SU-DHL-6 (cell line): Measurements from ENCODE around the gene TAT.
"Not testable (repeated sequence)": the region's sequence is repeated elsewhere in the genome, so short reads cannot be mapped to it uniquely, and the experiment has no call there.

Source experiments
- H2AFZ ChIP-seq: fragments of 200-600 bp; sonication (generic); 2 replicates; pipeline ENCODE4 v1.6.1; 2014; ENCODE audit warnings: low read depth, mild to moderate bottlenecking, moderate library complexity, mixed read lengths, antibody characterized with exemption, low read length; ENCODE audit not compliant: severe bottlenecking
- H3F3A ChIP-seq: fragments of 200-600 bp; shearing (Covaris generic); 2 replicates; pipeline ENCODE4 v1.6.0; 2016; ENCODE audit warnings: antibody characterized with exemption, mild to moderate bottlenecking; ENCODE audit not compliant: insufficient read depth
- H3K27ac ChIP-seq: fragments of 200-600 bp; sonication (generic); 2 replicates; pipeline ENCODE4 v1.5.1; 2016; ENCODE audit warnings: low read depth, mild to moderate bottlenecking, low read length, moderate library complexity, mixed read lengths
- H3K27me3 ChIP-seq: fragments of 200-600 bp; sonication (generic), shearing (Covaris generic); 2 replicates; pipeline ENCODE4 v1.6.0; 2014; ENCODE audit warnings: mild to moderate bottlenecking, low read length
- H3K36me3 ChIP-seq: fragments of 200-600 bp; sonication (generic); 2 replicates; pipeline ENCODE4 v1.6.1; 2014; ENCODE audit warnings: mild to moderate bottlenecking, low read length, mixed read lengths
- H3K4me2 ChIP-seq: fragments of 300-600, 200-600 bp; shearing (Covaris generic), sonication (generic); 2 replicates; pipeline ENCODE4 v1.6.0; 2014; ENCODE audit warnings: low read length, low read depth, mild to moderate bottlenecking; ENCODE audit not compliant: poor library complexity, severe bottlenecking
- H3K4me3 ChIP-seq: fragments of 200-600 bp; sonication (generic); 2 replicates; pipeline ENCODE4 v1.5.1; 2014; ENCODE audit warnings: antibody characterized with exemption, low read length, mild to moderate bottlenecking, mixed read lengths; ENCODE audit not compliant: insufficient read depth, poor library complexity, severe bottlenecking
- H3K79me2 ChIP-seq: fragments of 200-600 bp; sonication (generic); 2 replicates; pipeline ENCODE4 v1.6.1; 2014; ENCODE audit warnings: mild to moderate bottlenecking, low read length, moderate library complexity; ENCODE audit not compliant: insufficient read depth
- H3K9ac ChIP-seq: fragments of 200-600 bp; sonication (generic); 2 replicates; pipeline ENCODE4 v1.7.0; 2014; ENCODE audit warnings: mild to moderate bottlenecking, low read length
- H3K9me2 ChIP-seq: fragments of 200-600 bp; sonication (generic); replicated peaks from 2 replicates; pipeline ENCODE4 v1.6.1; 2014; ENCODE audit warnings: low read length; ENCODE audit not compliant: insufficient read depth
- H3K9me3 ChIP-seq: fragments of 200-600 bp; sonication (generic); 2 replicates; pipeline ENCODE4 v1.6.1; 2014; ENCODE audit warnings: low read length, mixed read lengths; ENCODE audit not compliant: insufficient read depth
- H4K20me1 ChIP-seq: fragments of 200-600 bp; sonication (generic); 2 replicates; pipeline ENCODE4 v1.6.1; 2014; ENCODE audit warnings: low read depth, mild to moderate bottlenecking, antibody characterized with exemption, low read length, moderate library complexity, mixed read lengths
- EZH2phosphoT487 ChIP-seq: fragments of 200-600 bp; sonication (generic), shearing (Covaris generic); conservative IDR thresholded peaks from 2 replicates; pipeline ENCODE4 v1.6.1; 2018; ENCODE audit warnings: mild to moderate bottlenecking, antibody characterized with exemption, low read length, moderate library complexity, mixed read lengths
- TF ChIP-seq, protein P1 (sequence below): fragments of 200-600 bp; sonication (generic); IDR thresholded peaks from one replicate; pipeline ENCODE4 v1.5.1; 2017; ENCODE audit warnings: antibody characterized with exemption, mild to moderate bottlenecking, low read length, moderate library complexity; ENCODE audit not compliant: insufficient read depth, poor library complexity, severe bottlenecking

The TAT gene

DNA sequence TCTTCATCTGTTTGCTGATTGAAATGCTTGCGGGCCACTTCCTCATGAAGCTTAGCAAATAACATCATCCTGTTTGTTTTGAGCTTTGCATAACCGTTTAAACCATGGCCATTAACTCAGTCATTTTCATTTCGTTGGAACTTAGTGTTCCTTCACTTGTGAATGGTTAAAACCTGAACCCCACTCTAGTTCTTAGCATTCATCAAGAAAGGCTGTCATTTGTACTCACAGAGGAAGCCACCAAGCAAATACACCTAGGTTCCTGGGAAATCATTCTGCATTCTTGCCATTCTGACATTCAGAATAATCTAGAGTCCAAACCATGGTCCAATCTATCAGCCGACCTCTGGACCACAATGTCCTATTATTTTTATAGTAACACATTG, 8.4 kb upstream of the TAT start:
- H3K36me3 ChIP-seq: no peaks in the 10 kb centered on the region
- no peaks in the 10 kb centered on the region for H3K9me2 ChIP-seq
- H3K4me3 ChIP-seq: no peak overlapping the region
- H2AFZ ChIP-seq: no peak overlapping the region
- TF ChIP-seq, protein P1, sequence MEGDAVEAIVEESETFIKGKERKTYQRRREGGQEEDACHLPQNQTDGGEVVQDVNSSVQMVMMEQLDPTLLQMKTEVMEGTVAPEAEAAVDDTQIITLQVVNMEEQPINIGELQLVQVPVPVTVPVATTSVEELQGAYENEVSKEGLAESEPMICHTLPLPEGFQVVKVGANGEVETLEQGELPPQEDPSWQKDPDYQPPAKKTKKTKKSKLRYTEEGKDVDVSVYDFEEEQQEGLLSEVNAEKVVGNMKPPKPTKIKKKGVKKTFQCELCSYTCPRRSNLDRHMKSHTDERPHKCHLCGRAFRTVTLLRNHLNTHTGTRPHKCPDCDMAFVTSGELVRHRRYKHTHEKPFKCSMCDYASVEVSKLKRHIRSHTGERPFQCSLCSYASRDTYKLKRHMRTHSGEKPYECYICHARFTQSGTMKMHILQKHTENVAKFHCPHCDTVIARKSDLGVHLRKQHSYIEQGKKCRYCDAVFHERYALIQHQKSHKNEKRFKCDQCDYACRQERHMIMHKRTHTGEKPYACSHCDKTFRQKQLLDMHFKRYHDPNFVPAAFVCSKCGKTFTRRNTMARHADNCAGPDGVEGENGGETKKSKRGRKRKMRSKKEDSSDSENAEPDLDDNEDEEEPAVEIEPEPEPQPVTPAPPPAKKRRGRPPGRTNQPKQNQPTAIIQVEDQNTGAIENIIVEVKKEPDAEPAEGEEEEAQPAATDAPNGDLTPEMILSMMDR: no peak
- H3K9me3 ChIP-seq: no peaks in the 10 kb centered on the region
- no peaks in the 10 kb centered on the region for H3K79me2 ChIP-seq
- H3K27ac ChIP-seq: no peak overlapping the region
- H3F3A ChIP-seq: no peaks in the 10 kb centered on the region
- no peak overlapping the region for H3K9ac ChIP-seq
- H3K27me3 ChIP-seq: no peaks in the 10 kb centered on the region
- no peak overlapping the region for H3K4me2 ChIP-seq
- H4K20me1 ChIP-seq: no peaks in the 10 kb centered on the region

DNA sequence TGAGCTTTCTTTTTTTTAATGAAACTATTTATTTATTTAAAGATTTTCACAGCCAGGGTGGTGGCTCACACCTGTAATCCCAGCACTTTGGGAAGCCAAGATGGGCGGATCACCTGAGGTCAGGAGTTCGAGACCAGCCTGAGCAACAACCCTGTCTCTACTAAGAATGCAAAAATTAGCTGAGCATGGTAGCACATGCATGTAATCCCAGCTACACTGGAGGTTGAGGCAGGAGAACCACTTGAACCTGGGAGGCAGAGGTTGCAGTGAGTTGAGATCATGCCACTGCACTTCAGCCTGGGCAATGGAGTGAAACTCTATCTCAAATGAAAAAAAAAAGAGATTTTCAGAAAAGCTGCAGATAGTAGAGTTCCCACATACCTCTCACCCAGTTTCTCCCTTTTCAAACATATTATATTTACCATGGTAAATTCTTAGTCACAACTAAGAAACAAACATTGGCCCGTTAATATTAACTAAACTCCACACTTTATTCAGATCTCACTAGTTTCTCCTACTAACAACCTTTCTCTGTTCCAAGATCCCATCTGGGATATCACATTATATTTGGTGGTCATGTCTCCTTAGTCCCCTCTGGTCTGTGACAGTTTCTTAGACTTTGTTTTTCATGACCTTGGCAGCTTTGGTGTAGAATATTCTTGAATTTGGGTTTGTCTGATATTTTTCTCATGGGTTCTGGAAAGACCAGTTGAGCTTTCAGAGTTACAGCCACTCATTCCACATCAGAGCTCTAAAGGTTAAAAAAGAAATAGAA, 7.8 kb upstream of the TAT start:
- Histone ChIP-seq H3K9me2 (no peaks in the 10 kb centered on the region), H3K36me3 (no peaks in the 10 kb centered on the region), H3K9me3 (no peaks in the 10 kb centered on the region), H3K4me2 (no peak overlapping the region), H3F3A (no peaks in the 10 kb centered on the region), H4K20me1 (no peaks in the 10 kb centered on the region), H3K79me2 (no peaks in the 10 kb centered on the region), H3K9ac (no peak overlapping the region), H2AFZ (no peak overlapping the region), H3K27ac (no peak overlapping the region), H3K4me3 (no peak overlapping the region), H3K27me3 (no peaks in the 10 kb centered on the region)
- TF ChIP-seq, protein P1: no peak
- no peak for TF ChIP-seq EZH2phosphoT487

DNA sequence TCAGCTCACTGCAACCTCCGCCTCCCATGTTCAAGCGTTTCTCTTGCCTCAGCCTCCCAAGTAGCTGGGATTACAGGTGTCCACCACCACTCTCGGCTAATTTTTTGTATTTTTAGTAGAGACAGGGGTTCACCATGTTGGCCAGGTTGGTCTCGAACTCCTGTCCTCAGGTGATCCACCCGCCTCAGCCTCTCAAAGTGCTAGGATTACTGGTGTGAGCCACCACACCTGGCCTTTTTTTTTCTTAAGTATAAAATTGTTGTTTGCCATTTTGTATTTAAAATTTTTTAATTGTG, 5.6 kb upstream of the TAT start:
- not testable (repeated sequence) for H2AFZ ChIP-seq, H3K27me3 ChIP-seq, H3K36me3 ChIP-seq, H3K79me2 ChIP-seq, H3K4me2 ChIP-seq, H4K20me1 ChIP-seq, H3K4me3 ChIP-seq, H3K27ac ChIP-seq, H3K9me2 ChIP-seq, H3F3A ChIP-seq, H3K9ac ChIP-seq, H3K9me3 ChIP-seq

DNA sequence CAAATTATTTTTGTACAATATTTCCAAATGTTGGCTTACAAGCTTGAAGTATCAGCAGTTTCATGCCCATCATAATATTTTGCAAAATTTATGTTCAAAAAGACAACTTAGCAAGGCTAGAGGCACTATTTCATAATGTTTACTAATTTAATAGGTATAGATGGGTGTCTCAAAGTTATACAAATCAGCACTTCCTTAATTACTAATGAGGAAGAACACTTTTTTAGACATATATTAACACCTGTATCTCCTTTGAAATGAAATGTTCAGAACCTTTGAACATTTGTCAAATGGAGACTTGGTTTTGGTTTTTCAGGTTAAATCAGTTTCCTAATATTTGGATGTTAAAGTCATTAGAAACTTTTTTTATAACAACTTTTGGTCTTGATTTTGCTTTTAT, 2.2 kb downstream of the TAT start:
- Histone ChIP-seq H3K9me3 (no peaks in the 10 kb centered on the region), H3K9me2 (no peaks in the 10 kb centered on the region), H3K27me3 (no peaks in the 10 kb centered on the region), H3K36me3 (no peaks in the 10 kb centered on the region), H3K27ac (no peak overlapping the region), H3K4me2 (no peak overlapping the region), H4K20me1 (no peaks in the 10 kb centered on the region), H3K79me2 (no peaks in the 10 kb centered on the region), H3F3A (no peaks in the 10 kb centered on the region), H3K4me3 (no peak overlapping the region), H3K9ac (no peak overlapping the region), H2AFZ (no peak overlapping the region)
- TF ChIP-seq, protein P1: no peak
- TF ChIP-seq EZH2phosphoT487: no peak
